Stimulated activated CD8-positive, alpha-beta memory T cell treated with anti-CD3 and anti-CD28 coated beads, Interleukin-7, amount 100 ng/mL, for 48 hours (primary cell): Measurements from ENCODE around the gene CENPU.
"Not testable (repeated sequence)": the region's sequence is repeated elsewhere in the genome, so short reads cannot be mapped to it uniquely, and the experiment has no call there.

Experiments used
- DNase-seq, 2 donors: peaks; one replicate each; pipeline ENCODE4 v3.0.0-alpha.2; 2020; ENCODE audit warnings: low read depth in 1 of 2; ENCODE audit errors: extremely low read depth in 1 of 2

CENPU gene

GRCh38 chr4:184669251-184669650 lies 64.6 kb downstream of the CENPU start:
- no peak for DNase-seq

GRCh38 chr4:184668511-184669114 lies 65.3 kb downstream of the CENPU start:
- DNase-seq: no peak

- no peak for DNase-seq
Observed at GRCh38 chr4:184668096-184668495, 65.8 kb downstream of the CENPU start.

- DNase-seq: no peak
Observed at GRCh38 chr4:184666670-184667069, 67.2 kb downstream of the CENPU start.

DNA sequence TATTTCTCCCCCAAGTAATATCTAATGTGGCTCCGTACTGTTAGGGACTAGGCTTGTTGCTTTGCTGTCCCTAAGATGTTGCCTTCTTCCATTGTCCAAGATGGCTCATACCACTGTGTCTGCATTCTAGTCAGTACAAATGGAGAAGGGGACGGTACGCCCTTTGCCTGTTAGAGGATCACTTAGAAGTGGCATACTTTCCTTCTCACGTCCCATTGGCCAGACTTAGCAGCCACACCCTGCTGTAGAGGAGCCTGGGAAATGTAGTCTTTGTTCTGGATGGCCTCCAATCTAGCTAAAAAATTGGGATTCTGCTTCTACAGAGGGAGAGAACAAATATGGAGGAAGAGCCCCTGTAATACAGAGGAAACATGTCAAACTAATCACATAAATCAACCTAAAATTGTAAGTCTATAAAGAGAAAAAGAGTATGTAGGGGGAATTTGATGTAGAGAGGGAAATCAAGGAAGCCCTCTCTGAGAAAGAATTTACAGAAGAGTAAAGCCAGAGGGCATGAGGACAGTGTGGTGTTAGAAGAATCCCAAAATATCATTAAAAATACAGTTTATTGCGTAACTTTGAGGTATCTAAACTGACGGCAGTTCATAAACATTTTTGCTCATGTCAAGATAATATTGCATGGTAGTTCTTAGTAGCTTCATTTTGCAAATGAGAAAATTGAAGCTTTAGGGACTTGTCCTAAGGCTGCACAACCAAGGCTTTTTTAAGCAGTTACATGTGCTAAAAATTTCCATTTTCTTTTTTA lies 69.3 kb downstream of the CENPU start:
- no peak for DNase-seq

DNA sequence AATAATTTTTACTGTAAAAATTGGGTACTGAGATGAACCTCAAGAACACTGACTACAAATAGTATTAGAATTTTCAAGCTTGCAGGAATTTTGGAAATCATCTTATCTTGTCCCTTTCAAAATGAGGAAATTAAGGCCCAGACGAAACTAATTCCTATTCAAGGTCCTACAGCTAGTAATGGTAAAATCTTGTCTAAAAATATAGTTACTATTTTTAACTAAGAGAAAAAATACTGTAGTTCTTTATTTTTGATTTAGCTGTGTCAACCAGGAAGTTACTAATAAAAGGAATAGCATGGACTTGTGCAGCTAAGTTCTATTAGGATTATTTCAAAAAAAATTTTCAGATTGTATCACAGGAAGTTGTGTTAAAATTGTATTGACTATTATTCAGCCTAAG lies 71.7 kb downstream of the CENPU start:
- DNase-seq: no peak

- DNase-seq: no peak
Observed at GRCh38 chr4:184660978-184661377, 72.9 kb downstream of the CENPU start.

DNA sequence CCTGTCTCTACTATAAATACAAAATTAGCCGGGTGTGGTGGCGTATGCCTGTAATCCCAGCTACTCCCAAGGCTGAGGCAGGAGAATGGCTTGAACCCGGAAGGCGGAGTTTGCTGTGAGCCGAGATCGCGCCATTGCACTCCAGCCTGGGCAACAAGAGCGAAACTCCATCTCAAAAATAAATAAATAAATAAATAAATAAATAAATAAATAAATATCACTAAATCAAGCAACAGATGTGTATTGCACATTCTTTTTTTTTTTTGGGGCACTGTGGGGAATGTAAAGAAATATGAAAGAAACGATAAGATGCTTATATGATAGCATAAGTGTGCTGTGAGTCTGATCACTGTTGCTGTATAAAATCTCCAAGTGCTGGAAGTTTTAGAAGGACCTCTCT lies 76.1 kb downstream of the CENPU start:
- DNase-seq: not testable (repeated sequence)

DNA sequence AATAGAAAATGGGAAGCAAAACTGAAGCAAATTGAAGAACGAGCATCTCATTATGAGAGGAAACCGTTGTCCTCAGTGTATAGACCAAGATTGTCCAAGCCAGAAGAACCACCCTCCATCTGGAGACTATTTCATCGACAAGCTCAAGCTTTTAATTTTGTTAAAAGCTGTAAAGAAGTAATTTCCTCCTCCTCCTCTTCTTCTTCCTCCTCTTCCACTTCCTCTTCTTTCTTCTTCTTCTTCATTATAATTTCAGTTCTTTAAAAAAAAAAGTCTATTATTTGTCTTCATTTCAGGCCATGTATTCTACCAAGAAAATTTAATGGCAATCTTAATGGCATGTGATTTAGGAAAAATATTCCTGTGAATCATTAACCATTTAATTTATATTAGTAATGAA lies 76.8 kb downstream of the CENPU start:
- DNase-seq: no peak

DNA sequence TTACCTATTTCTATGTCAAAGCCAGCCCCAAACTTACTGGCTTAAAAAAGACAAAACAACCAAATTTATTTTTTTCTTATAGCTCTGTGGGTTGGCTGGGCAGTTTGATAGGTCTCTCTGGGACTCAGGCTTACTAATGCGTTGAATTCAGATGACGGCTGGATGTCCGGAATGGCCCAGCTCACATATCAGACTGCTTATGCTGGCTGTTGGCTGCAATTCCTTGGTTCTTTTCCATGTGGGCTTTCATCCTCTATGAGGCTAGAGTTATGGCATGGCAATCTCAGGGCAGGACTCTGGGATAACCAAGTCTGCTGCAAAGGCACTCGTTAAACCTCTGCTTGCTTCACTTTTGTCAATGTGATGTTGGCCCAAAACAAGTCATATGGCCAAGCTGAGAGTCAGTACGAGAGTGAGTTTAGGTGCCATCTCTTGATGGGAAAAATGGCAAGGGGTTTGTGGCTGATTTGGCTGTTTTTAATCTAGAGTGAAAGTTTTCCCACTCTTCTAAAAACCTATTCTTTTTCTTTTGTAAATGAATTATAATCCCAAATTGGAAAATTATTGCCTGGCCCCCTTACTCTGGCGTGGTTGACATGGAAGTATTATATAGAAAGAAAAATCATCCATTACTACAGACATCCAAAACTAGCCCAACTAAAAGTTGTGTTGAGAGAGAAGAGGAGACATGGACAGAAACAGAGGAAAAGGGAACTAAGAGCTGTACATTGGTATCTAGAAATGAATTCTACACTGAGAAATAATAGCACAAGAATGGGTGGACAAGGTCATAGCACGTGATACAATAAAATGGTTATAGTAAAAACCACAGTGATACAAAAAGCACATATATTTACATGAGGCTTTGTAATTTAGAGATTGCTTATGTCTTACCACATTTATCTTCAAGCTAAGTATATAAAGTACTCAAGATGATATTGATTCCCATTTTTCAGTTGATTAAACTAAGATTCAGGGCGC lies 77.7 kb downstream of the CENPU start:
- DNase-seq: no peak

DNA sequence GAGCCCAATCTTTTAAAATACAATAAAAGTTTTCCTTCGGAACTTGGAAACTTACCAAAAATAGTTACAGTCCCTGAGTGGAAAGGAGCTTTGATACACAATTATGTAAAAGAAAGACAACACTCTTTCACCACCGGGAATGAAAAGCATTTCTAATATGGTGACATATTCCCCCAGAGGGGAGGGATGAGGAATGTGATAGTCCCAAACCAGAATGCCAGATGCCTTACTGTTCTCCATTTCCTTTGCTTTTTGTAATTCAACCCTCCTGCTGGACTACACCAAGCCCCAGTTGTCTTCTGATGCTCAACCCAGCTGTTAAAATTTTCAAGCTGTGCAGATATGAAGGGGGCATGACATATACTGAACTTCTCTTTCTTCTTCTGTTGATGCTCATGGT lies 80.2 kb downstream of the CENPU start:
- no peak for DNase-seq

DNA sequence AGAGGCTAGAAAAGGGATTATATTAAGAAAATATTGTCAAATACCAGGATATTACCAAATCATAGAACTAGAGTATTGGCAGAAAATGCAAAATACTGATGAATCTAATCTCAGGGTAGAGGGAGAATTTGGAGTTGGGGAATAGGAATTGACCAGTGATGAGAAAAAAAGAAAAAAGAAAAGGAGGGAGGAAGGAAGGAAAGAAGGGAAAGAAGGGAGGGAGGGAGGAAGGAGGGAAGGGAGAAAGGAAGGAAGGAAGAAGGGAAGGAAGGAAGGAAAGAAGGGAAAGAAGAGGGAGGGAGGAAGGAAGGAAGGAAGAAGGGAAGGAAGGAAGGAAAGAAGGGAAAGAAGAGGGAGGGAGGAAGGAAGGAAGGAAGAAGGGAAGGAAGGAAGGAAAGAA lies 81.2 kb downstream of the CENPU start:
- not testable (repeated sequence) for DNase-seq

DNA sequence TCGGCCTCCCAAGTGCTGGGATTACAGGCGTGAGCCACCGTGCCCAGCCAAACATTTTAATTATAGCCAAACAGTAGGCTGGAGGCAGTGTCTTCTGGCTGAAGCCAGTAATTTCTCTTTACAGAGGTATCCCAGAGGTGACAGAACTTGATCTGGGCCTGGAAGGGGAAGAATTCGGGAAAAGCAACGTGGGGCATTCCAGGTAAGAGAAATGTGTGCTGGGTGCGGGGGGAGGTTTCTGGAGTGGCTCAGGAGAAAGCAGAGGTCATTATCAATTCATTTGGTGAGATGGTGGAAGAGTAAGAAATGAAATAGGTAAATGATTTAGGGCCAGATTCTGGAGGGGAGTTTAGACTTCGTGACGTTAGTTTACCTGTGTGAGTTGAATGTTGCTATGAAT lies 82.0 kb downstream of the CENPU start:
- DNase-seq: no peak

GRCh38 chr4:184649971-184650855 lies 83.7 kb downstream of the CENPU start:
- DNase-seq: peak in 1 of 2 donors; percentile 10

GRCh38 chr4:184649026-184649970 lies 84.6 kb downstream of the CENPU start, which contains the start of the genes CASP3 and PRIMPOL:
Gene CASP3 (minus strand): TSS chr4:184649447. CDS start chr4:184638453, 10,994 bp downstream.
Gene PRIMPOL (plus strand): TSS chr4:184649738. CDS start chr4:184657141, 7,403 bp downstream.
- DNase-seq: peak; percentile 90 to 98

DNA sequence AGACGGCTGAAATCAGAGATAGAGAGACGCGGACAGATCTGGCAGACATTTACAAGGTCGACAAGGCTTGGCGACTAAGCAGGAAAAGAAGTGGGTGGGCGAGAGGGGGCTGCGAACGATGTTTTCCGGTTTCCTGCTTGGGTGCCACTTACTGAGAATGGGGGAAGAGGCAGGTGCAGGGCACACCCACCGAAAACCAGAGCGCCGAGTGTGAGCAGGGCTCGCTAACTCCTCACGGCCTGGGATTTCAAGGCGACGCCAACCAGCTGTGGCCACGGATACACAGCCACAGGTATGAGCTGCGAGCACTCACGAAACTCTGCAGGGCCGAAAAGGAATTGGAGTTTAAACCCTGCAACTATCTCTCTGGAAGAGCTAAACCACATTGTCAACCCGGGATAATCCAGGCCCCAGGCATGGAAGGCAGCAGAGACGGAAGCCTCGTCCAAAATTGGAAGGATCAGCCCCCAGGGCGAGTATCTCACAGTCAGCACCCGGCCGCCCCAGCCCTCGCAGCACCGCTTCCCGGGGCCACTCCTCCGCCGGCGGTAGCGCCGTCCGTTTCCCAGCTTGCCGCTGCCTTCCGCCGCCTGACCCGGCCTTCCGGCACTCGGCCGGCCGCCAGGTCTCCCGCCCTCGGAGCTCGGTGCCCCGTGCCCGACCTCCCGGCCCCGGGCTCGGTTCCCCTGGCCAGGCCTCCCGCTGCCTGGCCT lies 85.4 kb downstream of the CENPU start:
- peak in 1 of 2 donors; percentile 43 for DNase-seq

DNA sequence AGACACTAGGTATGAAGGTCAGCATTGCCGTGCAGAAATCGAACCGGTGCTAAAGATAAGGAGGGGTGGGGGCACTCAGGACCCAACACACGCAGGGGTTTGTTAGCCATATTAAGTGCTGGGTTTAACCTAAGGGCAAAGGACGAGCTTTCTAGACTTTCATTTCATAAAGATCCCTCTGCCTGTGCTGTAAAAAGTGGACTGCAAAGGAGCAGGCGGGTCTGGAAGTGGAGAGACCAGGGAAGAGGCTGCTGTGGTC lies 85.9 kb downstream of the CENPU start:
- no peak for DNase-seq

GRCh38 chr4:184647266-184648053 lies 86.4 kb downstream of the CENPU start:
- no peak for DNase-seq
